MM.1S (cell line): Measurements from ENCODE around the gene TENM4.

Experiments
- CTCF ChIP-seq: fragments of 300-600 bp; sonication (generic); IDR thresholded peaks from 2 replicates; pipeline ENCODE4 v1.5.1; 2016; ENCODE audit warnings: antibody characterized with exemption, low read length, mixed read lengths
- EZH2 ChIP-seq: fragments of 300-600 bp; sonication (generic); optimal IDR thresholded peaks from 2 replicates; pipeline ENCODE3; 2017; ENCODE audit warnings: low read depth, mild to moderate bottlenecking, antibody characterized with exemption, low read length, mixed read lengths
- EZH2phosphoT487 ChIP-seq: fragments of 300-600 bp; sonication (generic); IDR thresholded peaks from 2 replicates; pipeline ENCODE4 v1.6.1; 2018; ENCODE audit warnings: antibody characterized with exemption, low read length

GRCh38 chr11:78856211-78856610 is 584.6 kb downstream of the TENM4 start:
- TF ChIP-seq CTCF (no peak), EZH2 (no peak), EZH2phosphoT487 (no peak)
